DOHH2 (cell line): ENCODE measurements around the gene ASAP2.

Source experiments
- EZH2phosphoT487 ChIP-seq: fragments of 200-600 bp; sonication (generic); IDR thresholded peaks from 2 replicates; pipeline ENCODE4 v1.6.1; 2017; ENCODE audit warnings: borderline replicate concordance, mild to moderate bottlenecking, antibody characterized with exemption, low read length, moderate library complexity, mixed read lengths
- TF ChIP-seq, protein P1 (sequence below): fragments of 200-600 bp; sonication (generic); IDR thresholded peaks from one replicate; pipeline ENCODE4 v1.5.1; 2014; ENCODE audit warnings: antibody characterized with exemption, mild to moderate bottlenecking, low read depth, low read length; ENCODE audit not compliant: poor library complexity, severe bottlenecking

DNA sequence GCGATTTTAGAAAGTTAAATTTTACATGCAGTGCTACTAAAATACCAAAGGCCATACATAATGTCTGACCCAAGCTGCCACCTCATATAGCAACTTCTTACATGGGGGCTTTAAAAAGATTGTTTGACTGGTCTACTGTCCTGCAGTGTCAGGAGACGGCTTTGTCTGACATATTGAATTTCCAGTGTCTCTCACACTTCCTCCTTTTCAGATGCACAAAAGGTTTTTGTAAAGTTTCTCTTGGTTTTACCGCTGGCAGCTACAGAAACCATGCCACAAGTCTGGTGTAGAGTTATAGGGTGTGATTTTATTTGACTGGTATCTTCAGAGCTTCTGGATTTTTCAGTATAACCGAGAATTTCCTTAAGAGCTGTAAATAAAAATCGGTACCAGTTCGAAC lies 1.1 kb upstream of the ASAP2 start:
- TF ChIP-seq, protein P1, sequence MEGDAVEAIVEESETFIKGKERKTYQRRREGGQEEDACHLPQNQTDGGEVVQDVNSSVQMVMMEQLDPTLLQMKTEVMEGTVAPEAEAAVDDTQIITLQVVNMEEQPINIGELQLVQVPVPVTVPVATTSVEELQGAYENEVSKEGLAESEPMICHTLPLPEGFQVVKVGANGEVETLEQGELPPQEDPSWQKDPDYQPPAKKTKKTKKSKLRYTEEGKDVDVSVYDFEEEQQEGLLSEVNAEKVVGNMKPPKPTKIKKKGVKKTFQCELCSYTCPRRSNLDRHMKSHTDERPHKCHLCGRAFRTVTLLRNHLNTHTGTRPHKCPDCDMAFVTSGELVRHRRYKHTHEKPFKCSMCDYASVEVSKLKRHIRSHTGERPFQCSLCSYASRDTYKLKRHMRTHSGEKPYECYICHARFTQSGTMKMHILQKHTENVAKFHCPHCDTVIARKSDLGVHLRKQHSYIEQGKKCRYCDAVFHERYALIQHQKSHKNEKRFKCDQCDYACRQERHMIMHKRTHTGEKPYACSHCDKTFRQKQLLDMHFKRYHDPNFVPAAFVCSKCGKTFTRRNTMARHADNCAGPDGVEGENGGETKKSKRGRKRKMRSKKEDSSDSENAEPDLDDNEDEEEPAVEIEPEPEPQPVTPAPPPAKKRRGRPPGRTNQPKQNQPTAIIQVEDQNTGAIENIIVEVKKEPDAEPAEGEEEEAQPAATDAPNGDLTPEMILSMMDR, result no peak
- no peak for TF ChIP-seq EZH2phosphoT487
